Measurements from ENCODE around the gene CUTC.
"Not testable (repeated sequence)": the region's sequence is repeated elsewhere in the genome, so short reads cannot be mapped to it uniquely, and the experiment has no call there.

CUTC gene

DNA sequence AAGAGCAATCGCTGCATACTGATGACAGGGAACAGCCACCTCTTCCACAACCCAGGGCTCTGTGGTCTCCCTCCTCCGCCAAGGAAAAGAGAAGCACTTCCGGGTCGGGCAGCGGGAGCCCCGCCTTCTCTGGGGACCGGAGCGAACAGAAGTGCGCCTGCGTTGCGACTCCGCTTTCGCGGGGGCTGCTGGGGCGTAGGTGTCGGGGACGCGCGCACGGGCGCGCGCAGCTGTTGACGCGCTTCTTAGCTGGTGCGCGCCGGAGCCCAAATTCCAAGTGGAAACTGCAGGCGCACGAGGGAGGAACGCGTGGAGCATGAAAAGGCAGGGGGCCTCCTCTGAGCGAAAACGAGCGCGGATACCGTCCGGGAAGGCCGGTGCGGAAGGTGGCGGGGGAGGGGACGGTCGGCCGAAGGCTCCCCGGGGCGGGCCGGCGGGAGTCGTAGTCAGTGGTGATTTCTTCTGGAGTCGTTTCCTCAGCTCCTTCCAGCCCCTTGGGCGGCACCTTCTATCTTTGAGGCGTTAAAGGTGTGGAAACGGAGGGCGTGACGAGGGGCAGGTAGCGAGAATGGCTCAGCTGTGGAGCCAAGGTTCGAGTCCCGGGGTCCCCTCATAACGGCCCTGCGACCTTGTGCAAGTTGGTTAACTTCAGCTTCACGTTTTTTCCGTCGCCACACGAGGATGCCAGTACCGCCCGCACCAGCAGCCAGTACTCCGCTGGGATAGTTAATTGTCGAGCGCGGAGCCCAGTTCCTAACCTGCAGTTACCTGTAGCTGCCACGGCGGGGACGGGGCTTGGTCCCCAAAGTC lies at the start of gene CUTC, which contains the start of gene COX15:
TSS of gene CUTC (plus strand) at position 202 of the 810 bp plus-strand sequence. CDS start at position 317, 115 bp downstream.
TSS of gene COX15 (minus strand) at position 95 of the 810 bp plus-strand sequence. CDS start at position 17, 78 bp downstream.
- peak; percentile 32 for DNase-seq

GRCh38 chr10:99682752-99683151 lies 49.3 kb upstream of the CUTC start:
- no peak for DNase-seq

GRCh38 chr10:99685597-99685967 lies 46.5 kb upstream of the CUTC start:
- DNase-seq = no peak

- no peak for DNase-seq
Measured at GRCh38 chr10:99689461-99689860, 42.6 kb upstream of the CUTC start.

DNA sequence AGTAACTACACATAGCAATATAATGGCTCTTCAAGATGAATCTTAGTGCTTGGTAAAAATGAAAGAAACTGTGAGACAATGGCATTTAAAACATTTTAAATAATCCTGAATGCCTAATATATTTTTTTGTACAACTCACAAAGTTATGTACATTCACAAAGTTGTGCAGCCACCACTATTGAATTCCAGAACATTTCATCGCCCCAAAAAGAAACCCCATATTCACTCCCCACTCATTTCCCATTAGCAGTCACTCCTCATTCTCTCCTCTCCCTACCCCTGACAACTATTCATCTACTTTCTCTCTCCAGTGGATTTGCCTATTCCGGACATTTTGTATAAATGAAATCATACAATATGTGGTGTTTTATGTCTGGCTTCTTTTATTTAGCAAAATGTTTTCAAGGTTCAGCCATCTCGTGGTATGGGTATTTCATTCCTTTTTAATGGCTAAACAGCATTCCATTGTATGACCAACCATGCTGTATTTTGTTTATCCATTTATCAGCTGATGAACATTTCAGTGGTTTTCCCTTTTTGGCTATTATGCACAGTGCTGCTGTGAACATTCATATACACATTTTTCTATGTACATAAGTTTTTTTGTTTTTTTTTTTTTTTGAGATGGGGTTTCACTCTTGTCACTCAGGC lies 38.0 kb upstream of the CUTC start:
- DNase-seq = no peak

DNA sequence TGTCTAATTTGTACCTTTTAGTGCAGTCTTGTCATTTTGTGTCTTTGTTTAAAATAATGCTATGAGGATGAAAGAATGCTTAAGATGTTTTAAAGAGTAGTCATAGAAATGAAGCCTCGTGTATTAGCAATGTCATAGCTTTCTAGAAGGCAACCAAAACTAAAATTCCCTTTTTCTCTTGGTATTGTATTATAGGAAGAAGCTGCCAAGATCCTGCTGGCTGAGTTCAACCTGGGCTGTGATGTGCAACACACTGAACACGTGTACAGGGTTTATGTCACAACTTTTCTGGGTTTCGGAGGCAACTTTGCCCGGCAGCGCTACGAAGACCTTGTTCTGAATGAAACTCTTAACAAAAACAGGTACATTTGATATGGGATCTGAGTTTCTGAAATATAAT lies 36.3 kb upstream of the CUTC start:
- no peak for DNase-seq

- DNase-seq = no peak
Measured at GRCh38 chr10:99698504-99699080, 33.4 kb upstream of the CUTC start.

DNA sequence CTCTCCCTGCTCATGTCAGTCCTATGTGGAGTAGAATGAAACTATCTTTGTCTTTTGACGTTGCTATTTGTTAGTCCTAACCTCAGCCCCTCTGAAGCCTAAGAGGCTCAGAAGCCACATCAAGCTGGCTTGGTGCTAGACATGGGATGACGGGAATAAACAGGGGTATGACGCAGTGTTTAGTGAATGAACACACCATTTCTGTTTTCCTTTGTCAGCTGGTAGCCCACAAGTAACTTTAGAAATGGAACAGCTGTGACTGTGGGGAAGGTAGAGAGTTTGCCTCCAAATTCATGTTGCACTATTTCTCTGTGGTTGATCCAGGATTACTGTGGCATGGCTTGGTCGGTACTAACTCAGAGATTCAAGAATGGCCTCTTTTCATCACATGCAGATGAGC lies 31.4 kb upstream of the CUTC start:
- DNase-seq = no peak

GRCh38 chr10:99708428-99709012 lies 23.5 kb upstream of the CUTC start:
- DNase-seq = no peak

DNA sequence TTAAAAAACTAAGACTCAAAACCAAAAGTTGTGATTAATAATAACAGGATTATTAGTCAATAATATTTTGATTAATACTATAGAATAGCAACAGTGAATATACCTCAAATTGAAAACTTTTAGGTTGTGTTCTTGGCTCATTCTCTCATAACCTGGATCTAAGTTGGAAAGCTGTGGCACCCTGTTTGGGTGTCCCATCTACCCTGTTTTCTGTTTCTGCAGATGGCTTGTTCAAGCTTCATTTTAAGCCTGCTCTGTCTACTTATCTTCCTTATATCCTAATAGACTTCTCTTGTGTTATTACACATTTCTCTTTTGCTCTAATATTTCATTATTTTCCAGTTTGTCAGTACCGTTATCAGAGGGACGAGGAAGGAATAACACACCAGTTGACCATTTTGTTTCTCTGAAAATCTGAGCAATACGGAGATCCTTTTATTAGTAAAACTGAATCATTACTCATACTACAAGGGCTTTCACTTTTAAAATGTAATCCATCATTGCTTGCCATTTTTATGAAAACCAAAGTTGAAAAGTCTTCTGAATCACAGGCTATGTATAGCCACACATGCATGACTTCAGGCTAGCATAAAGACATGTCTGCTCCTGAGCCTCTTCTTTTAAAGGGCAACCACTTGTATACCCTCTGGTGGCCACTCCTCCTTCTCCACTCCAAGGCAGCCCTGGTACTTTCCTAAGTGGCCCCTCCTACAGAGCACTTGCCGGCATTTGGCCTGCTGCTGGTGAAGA lies 22.4 kb upstream of the CUTC start:
- no peak for DNase-seq

- DNase-seq = no peak
Measured at GRCh38 chr10:99711129-99711719, 20.8 kb upstream of the CUTC start.

- DNase-seq = no peak
Measured at GRCh38 chr10:99714446-99714845, 17.6 kb upstream of the CUTC start.

- DNase-seq = no peak
Measured at GRCh38 chr10:99720387-99720786, 11.6 kb upstream of the CUTC start.

GRCh38 chr10:99730026-99730425 lies 2.0 kb upstream of the CUTC start:
- DNase-seq = no peak

- DNase-seq = no peak
Measured at GRCh38 chr10:99731306-99732032, 565 bp upstream of the CUTC start.

- no peak for DNase-seq
Measured at GRCh38 chr10:99733366-99733765, 1.3 kb downstream of the CUTC start.

DNA sequence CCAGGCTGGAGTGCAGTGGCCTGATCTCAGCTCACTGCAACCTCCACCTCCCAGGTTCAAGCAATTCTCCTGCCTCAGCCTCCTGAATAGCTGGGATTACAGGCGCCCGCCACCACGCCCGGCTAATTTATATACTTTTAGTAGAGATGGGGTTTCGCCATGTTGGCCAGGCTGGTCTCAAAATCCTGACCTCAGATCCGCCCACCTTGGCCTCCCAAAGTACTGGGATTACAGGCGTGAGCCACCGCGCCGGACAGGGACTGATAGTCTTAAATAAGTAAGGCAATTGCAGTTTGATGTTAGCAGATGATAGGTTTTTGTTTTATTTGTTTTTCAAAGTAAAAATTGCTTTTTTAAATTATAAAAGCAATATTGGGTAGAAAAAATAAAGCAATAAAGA lies 2.1 kb downstream of the CUTC start:
- not testable (repeated sequence) for DNase-seq

DNA sequence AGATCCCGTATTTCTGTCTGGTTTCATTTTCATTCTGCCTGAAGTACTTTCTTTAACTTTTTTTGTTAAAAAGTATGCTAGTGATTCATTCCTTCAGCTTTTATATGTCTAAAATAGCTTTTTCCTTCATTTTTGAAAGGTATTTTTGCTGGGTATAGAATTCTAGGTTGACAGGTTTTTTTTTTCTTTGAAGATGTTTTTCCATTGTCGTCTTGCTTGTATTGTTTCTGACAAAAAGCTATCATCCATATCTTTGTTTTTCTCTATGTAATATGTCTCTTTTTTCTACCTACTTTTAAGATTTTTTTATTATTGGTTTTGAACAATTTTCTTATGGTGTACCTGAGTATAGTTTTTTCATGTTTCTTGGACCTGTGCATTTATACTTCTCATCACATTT lies 8.2 kb downstream of the CUTC start:
- no peak for DNase-seq

GRCh38 chr10:99740933-99741559 lies 9.0 kb downstream of the CUTC start:
- no peak for DNase-seq

- DNase-seq = no peak
Measured at GRCh38 chr10:99742254-99742653, 10.2 kb downstream of the CUTC start.

DNA sequence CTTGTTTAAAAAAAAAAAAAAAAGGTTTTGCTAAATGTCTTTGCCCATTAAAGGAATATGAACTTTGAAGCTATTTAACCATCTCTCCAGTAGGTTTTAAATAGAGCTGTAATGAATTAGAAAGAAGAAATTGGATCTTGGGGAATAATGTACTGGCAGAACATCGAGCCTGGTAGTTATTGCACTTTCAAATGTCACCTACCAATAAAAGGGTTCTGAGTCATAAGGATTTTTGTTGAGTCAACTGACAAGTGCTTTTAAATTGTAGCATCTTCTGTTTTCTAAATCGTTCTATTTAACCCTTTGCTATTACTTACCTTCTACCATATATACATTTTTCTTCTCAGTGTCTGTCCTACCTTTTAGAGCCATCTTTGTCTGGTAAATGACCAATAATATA lies 10.7 kb downstream of the CUTC start:
- DNase-seq = no peak
